NCI-H2196 (cell line): ENCODE data around the gene FNIP2.
A peak's percentile ranks its signal among the peaks of the same experiment; 100 is the strongest.
"Not testable (repeated sequence)": the region's sequence is repeated elsewhere in the genome, so short reads cannot be mapped to it uniquely, and the experiment has no call there.

Experiments
- DNase-seq: peaks from one replicate; lab custom pipeline; 2025; ENCODE audit not compliant: unreplicated experiment; lab: John Stamatoyannopoulos, UW

The FNIP2 gene

DNA sequence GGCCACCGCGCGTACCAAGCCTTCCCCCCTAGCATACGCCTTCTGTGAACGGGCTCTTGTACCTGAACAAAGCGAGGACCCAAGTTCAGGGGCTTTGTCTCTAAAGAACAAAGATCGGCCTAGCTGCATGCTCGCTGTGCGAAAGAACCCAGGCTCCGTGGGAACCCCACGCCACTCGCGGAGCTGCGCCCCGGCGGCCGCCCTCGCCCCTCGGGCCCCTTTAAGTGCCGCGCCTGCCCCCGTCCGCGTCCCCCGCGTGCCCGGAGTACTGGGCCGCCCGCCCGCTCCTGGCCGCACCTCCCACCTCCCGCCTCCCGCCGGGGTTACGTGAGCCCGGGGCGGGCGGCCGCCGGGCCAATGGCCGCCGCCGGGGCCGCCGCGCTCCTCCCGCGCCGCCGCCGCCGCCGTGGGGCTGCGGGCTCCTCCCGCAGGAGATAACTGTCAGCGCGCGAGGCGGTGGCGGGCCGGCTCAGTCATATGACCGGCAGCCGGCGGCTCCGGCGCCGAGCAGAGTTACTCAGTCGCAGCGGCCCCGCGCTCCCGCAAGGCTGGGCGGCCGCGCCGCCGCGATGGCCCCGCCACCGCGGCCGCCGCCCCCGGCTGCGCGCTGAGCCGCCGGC lies at the start of gene FNIP2:
Gene FNIP2 (plus strand): TSS at position 472 of the 620 bp plus-strand sequence. CDS start 187 bp downstream, outside the sequence.
- DNase-seq = peak; percentile 53

DNA sequence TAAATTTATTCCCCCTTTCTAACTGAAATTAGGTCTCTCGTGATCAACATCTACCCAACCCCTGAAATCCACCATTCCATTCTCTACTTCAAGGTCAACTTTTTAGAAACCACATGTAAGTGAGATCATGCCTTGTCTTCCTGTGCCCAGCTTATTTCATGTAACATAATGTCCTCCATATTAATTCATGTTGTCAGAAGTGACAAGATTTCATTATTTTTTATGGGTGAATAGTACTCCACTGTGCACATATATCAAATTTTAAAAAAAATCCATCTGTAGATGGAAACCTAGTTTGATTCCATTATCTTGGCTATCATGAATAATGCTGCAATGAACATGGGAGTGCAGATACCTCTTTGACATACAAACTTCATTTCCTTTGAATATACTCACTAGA lies 47.1 kb upstream of the FNIP2 start:
- DNase-seq = no peak

DNA sequence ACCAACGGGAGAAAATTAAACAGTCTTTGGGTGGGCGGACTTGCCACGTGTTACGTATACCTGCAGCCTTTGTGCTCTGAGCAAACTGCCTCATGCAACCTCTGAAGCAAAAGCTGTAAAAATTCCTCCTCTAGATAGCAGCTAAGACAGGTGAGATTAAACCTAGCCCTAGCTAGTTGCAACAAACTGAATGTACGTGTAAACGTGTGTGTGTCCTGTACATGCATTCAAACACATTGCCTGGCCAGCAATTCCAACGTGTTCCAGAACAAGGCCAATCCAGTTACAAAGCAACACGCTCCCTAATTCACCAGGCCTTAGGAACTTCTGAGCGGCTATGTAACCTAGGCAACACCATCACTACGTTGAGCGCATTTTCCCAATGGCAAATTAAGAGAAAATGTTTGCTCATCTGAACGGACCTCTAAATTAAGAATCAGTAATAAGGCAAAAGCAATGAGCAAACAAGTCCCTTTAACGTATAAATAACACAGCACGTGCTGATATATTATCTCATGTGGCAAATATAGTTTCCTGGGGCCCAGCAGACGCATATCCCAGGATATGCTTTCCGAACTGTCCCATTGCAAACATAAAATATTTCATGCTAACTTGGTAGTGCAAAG lies 46.4 kb upstream of the FNIP2 start:
- DNase-seq = no peak

DNA sequence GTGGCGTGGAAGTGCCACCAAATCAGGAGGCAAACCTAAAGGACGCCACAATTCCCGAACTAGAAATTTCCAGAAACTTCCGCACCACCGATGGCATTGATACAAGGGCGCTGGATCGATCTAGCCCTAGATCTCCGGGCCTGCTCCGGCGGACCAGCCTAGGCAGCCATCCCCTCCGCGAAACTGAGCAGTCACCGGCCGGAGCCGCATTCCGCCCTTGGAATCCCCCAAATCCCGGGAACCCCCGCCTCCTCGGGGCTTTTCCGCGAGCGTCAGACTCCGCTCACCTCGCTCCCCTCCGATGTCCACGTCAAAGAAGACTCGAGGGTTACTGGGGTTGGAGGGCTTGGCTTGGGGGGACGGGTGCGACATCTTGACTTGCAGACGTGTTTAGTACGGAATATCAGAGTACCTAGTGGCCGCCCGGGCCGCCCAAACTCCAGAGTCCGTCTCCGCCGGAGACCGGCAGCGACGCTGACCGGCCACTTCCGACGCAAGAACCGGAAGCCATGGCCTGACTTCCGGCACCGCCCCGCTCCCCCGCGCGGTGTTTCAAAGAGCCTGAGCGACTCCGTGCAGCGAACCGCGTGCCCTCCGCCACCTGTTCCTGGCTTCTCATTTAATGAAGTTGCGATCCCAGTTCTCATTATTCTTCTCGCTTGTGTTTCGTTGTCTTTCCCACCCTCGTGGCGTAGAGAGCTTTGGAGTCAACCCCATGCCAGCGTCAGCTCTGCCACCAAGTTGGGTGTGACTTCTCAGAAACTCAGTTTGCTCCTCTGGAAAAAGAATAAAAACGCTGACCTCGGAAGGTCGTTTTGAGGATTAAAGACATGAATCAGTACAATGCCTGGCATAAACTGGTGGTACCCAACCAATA lies 45.7 kb upstream of the FNIP2 start, which contains the start of gene PPID:
Gene PPID (minus strand): TSS at position 480 of the 877 bp plus-strand sequence. CDS start 108 bp downstream, at position 372.
- DNase-seq = peak; percentile 66

DNA sequence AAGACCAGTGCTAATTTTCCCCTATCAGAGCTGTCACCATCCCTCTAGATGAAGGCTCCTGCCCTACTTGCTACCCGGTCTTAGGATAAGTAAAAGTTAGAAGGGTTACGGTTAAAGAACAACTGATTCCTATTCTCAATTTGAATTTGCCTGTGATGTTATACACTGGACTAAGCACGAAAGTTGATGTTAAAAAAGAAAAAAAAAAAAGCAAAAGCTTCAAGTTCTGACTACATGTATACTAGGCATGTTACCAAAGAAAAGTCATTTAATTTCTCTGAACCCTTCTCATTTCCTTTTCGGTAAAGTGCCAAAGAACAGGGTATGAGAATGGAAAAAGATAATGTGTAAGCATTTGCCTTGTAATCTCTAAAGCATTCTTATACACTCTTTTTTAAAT lies 44.2 kb upstream of the FNIP2 start:
- no peak for DNase-seq

DNA sequence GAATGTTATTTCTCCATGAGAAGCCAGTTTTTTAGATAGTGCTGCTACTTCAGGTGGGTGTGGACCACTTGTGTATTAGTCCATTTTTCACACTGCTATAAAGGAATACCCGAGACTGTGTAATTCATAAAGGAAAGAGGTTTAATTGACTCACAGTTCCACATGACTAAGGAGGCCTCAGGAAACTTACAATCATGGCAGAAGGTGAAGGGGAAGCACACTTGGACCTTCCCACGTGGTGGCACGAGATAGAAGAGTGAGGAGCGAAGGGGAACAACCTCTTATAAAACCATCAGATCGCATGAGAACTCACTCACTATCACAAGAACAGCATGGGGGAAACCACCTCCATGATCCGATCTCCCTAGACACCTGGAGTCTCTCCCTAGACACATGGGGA lies 42.2 kb upstream of the FNIP2 start:
- DNase-seq = no peak

DNA sequence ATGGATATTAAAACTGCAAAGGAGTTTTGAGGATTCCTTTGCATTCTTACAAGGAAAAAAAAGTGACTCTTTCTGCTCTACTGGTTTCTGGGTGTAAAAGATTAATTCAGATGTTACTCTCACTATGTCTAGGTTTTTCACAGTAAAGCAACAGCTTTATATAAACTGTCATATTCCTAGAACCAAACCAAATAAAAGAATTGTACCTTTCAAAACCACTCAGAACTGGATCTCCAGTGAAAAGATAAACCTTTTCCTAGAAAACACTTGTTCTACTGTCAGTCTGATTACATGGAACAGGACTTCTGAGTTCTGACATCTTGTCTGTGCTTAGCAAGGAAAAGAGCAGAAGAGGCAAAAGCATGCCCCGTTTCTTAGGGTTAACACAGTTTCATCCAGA lies 40.6 kb upstream of the FNIP2 start:
- DNase-seq = no peak

DNA sequence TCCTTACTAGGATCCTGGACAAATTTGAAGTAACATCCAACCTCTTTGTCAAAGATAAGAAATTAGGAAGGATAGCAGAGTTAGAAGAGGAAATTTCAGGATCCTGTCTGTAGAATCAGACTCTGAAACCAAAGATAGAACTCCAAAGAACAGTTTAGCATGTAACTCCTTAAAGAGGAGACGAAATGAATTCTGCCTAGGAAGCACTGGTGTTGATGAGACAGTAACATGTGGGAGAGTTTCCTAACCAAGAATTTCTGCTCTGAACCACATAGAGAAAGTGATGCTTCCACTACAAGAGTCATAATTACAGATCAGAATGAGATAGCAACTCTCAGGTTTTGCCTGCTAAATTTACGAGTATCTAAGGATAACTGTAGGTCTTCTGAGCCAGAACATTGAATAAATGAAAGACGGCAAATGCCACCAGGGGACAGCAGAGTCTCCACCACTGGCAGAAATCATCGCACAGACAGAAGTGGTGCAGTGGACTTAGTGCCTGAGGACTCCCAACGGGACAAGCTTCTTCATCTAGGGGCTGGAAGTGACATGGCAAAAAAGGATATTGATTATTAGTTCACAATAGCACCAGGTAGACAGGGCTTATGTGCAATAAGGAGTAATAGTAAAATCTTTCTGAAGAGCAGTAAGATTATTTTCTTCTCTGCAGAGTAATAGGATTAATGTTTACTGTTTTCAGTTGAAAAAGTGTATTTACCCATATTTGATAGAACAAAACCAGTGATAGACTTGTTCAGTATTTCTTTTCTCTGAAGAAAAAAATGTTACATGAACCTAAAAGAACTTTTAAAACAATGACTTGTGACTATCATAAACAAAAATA lies 38.9 kb upstream of the FNIP2 start:
- peak; percentile 24 for DNase-seq

DNA sequence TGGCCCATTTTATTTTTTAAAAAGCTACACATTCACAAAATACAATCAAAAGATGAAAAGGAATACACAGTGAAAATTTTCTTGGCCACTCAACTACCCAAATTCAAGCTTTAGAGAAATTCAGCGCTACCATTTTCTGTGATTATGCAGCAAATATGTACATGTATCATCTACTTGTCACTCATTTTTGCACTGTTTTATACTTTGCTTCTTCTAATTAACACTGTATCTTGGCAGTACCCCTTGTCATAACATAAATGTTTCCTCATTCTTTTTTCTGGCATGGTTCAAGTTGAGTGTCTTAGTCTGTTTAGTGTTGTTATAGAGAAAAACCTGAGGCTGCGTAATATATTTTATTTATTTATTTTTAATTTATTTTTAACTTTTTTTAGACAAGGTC lies 30.0 kb upstream of the FNIP2 start:
- no peak for DNase-seq

DNA sequence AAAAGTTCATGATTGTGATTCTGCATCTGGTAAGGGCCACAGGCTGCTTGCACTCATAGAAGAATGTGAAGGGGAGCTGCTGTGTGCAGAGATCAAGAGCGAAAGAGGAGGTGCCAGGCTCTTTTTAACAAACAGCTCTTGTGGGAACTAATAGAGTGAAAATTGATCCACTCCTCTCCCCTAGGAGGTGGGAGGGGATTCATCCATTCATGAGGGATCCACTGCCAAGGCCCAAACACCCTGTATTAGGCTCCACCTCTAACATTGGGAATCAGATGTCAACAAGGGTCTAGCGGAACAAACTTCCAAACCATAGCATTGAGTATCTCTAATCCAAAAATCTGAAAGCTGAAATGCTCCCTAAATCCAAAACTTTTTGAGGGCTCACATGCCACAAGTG lies 29.2 kb upstream of the FNIP2 start:
- DNase-seq = no peak

DNA sequence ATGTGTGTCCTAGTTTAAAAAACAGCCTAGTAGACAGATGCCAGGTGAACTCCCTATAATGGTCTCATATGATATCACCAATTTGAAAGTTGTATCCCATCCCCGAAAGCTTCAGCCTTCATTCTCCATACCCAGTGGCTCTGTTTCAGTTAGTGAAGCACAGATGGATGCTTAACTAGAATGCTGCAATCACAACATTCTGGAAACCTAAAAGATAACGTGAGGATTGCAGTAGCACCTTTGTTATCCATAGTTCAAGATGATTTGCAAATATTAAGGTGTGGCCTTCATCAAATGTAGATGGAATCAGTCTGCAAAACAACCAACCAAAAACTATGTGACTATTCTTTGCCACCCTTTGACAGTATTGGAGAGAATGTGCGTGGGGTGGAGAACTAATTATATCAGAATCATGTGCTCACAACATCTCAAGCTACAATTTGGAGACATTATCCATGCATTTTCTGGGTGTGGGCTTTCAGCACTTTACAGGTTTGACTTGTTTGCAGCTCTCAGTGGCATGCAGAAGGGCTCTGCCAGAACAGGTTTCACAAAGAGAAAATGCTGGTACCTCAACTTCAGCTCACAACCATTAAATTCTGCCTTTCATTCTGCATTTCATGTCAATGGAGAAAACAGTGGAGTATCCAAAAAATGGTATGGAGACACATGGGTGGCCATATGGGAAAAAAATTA lies 27.4 kb upstream of the FNIP2 start:
- no peak for DNase-seq

DNA sequence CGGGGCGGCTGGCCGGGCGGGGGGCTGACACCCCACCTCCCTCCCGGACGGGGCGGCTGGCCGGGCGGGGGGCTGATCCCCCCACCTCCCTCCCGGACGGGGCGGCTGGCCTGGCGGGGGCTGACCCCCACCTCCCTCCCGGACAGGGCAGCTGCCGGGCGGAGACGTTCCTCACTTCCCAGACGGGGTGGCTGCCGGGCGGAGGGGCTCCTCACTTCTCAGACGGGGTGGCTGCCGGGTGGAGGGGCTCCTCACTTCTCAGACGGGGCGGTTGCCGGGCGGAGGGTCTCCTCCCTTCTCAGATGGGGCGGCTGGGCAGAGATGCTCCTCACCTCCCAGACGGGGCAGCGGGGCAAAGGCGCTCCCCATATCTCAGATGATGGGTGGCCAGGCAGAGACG lies 22.3 kb upstream of the FNIP2 start:
- not testable (repeated sequence) for DNase-seq

DNA sequence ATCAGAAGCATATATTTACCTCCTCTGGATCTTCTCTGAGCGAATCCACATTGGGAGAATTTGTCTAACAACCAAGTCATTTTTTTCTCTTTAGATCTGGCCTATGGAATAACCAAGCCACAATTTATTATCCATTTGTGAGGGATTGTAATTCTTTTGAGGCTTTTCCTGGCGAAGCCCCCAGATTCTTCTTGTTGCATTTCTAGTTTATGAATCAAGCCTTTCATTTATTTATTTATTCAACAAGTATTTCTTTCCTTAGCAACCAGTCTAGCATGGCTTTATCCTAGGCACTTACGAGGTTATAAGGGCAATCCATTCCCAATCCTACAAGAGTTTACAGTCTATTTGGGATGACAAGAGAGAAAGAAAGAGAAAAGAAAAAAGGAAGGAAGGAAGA lies 18.4 kb upstream of the FNIP2 start:
- no peak for DNase-seq

DNA sequence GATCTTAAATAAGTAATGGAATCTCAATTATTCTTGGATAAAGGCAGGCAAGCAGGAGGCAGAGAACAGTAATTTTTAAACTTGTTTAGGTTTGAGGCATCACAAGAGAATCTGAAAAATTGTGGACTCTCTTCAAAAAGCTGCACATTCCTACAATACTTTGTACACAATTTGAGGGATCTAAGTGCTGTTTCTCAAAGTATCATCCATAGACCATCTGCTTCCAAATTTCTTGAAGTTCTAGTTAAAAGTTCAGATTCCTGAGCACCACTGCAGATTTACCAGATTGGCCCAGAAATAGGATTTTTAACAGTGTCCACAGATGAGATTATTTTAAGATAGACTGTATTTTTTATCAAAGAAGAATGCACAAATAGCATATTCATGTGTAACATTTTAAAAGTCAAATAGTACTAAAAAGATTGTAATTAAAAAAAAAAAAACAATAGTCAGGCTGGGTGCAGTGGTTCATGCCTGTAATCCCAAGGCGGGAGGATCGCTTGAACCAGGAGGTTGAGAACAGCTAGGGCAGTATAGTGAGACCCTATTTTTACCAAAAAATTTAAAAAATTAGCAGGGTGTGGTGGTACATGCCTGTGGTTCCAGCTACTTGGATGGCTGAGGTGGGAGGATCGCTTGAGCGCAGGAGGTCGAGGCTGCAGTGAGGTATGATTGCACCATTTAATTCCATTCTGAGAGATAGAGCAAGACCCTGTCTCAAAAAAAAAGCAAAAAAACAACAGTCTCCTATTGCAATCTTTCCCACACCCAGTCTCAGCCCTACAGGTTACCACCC lies 14.2 kb upstream of the FNIP2 start:
- no peak for DNase-seq

DNA sequence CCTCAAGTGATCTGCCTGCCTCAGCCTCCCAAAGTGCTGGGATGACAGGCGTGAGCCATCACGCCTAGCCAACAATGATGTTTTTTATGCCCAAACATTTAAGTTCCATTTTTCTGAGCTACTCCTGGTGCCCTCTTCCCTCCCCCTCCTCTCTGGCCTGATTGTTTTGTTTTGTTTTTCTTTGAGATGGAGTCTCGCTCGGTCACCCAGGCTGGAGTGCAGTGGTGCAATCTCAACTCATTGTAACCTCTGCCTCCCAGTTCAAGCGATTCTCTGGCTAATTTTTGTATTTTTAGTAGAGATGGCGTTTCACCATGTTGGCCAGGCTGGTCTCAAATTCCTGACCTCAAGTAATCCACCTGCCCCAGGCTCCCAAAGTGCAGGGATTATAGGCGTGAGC lies 13.0 kb upstream of the FNIP2 start:
- DNase-seq = not testable (repeated sequence)

DNA sequence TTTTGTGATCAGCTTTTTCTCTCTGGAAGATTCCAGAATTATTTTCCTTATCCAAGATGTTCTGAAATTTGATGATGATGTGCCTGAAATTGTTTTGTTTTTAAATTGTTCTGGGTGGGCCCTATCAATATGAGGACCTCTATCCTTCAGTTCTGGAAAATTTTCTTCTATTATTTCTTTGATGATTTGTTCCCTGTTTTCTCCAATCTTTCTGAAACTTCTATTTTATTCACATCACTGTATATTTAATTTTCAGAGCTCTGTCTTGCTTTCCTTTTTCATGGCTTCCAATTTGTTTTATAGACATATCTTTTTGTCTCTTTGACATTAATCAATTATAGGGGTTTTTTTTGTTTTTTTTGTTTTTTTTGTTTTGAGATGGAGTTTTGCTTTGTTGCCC lies 12.2 kb upstream of the FNIP2 start:
- DNase-seq = no peak

DNA sequence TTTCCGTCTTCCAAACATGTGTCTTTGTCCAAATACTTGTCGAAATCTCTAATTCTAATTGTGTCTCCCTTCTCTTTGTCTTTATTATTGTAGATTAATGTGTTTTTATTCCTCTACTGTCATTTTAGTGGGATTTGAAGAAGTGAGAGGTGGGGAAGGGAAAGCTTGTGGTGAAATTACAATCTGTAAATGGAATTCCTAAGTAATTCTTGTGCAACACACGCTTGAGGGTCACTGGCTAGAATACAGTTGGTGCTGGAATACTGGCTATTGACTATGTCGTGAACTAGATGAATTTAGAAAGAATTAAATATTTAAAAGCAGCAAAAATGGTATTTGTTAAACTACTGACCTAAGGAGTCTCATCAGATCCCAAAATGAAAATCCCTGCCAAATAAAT lies 10.7 kb upstream of the FNIP2 start:
- DNase-seq = no peak

DNA sequence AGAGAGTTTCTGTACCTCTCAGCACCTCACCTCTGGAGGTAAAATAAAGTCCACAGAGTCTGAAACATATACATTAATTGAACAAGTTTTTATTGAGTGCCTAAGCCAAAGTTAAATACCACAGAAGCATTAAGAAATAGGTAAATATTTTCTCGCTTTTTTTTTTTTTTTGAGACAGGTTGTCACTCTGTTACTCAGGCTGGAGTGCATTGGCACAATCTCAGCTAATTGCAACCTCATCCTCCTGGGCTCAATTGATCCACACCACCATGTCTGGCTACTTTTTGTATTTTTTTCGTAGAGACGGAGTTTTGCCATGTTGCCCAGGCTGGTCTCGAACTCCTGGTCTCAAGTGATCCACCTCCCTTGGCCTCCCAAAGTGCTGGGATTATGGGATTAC lies 10.1 kb upstream of the FNIP2 start:
- no peak for DNase-seq

DNA sequence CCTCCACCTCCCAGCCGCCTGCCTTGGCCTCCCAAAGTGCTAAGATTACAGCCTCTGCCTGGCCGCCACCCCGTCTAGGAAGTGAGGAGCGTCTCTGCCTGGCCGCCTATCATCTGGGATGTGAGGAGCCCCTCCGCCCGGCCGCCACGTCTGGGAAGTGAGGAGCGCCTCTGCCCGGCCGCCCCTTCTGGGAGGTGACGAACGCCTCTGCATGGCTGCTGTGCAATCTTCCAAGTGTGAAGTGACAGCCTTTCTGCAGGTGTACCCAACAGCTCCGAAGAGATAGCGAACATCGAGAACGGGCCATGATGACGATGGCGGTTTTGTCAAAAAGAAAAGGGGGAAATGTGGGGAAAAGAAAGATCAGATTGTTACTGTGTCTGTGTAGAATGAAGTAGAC lies 9.3 kb upstream of the FNIP2 start:
- not testable (repeated sequence) for DNase-seq

DNA sequence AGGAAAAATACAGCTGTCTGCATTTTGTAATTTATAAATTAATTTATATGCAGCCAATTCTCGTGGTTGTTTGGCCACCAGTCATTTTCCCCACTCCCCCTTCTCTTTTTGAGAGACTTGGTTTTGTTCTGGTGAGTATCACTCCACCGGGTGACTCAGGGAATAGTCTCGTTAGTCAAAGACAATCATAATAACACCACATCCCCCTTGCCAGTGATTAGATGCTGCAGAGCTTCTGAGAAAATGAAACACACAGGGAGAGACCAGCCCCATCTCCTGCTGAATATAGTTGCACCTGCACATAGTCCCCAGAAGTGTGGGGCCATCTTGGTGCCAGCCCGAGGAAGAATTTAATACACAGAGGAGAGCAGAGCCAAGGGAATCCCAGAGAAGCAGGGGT lies 8.0 kb upstream of the FNIP2 start:
- no peak for DNase-seq
